Activated gamma-delta T cell (primary cell): Measurements from ENCODE around the gene MMAA.
"Not testable (repeated sequence)": the region's sequence is repeated elsewhere in the genome, so short reads cannot be mapped to it uniquely, and the experiment has no call there.

Experiments used
- DNase-seq: peaks from one replicate; lab custom pipeline; 2025; lab: John Stamatoyannopoulos, UW
- total RNA-seq, 2 donors: gene quantifications; one replicate each; lab custom pipeline; 2026; lab: John Stamatoyannopoulos, UW

Gene MMAA
- 12.6 to 13.0 reads per million in 2 donors for total RNA-seq

- DNase-seq: peak; percentile 93
Measured at GRCh38 chr4:145618932-145619638, at the start of gene MMAA. Gene MMAA, plus strand, starts transcription at chr4:145619385. Its CDS starts 19,755 bp downstream, at chr4:145639140.

- DNase-seq: not testable (repeated sequence)
Measured at GRCh38 chr4:145574546-145574945, 44.6 kb upstream of the MMAA start.

DNA sequence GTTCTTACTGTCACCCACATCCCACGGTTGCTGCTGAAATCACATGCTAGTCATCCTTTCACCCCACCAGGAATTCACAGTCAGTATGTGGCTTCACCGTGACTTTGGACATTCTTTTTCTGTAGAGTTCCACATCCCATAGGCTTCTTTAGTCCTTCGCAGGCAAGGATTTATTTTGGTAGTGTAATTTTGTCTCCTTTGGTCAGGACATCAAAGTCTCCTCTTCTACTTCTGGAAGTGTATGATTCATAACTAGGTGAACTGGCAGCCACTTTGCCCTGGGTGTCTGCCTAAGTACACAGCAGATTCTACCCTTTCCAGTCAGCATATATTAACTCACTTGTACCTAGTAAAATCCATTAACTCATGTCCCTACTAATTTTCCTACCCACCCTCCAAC, 38.3 kb upstream of the MMAA start:
- DNase-seq: no peak

DNA sequence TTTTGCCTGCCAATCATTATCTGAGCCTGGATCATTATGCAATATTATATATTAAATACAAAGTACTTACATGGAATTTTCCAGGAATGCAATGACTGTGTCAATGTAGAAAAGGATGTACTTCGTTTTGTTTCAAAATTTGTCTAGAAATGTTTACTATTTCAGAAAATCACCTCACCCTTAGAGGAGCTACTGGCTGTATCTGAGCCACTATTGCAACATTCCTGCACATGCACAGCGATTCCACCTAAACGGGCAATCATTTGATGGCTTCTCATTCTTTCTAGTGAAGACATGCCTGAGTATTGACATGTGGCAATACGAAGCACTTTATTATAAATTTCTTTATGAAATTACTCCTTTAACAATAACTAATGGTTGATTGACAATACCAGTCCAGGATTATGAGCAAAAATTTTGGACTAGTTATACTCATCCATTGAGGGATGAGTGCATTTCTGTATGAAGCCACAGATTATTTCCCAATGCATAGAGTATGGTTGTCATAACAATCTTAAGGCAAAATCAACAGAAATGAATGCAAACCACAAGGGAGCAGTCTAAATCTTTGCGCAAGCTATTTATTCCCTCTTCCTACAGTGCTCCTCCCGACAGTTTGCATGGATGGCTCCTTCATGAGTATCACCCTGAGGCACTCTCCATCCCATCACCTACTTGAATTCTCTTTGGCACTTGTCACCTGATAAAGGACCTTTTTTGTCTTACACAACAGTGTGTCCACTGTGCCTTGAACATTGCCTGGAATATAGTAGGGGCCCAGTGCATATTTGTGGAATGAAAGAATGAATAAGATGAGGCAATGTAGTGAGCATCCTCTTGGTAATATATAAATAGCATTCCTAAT, 35.8 kb upstream of the MMAA start:
- DNase-seq: no peak

DNA sequence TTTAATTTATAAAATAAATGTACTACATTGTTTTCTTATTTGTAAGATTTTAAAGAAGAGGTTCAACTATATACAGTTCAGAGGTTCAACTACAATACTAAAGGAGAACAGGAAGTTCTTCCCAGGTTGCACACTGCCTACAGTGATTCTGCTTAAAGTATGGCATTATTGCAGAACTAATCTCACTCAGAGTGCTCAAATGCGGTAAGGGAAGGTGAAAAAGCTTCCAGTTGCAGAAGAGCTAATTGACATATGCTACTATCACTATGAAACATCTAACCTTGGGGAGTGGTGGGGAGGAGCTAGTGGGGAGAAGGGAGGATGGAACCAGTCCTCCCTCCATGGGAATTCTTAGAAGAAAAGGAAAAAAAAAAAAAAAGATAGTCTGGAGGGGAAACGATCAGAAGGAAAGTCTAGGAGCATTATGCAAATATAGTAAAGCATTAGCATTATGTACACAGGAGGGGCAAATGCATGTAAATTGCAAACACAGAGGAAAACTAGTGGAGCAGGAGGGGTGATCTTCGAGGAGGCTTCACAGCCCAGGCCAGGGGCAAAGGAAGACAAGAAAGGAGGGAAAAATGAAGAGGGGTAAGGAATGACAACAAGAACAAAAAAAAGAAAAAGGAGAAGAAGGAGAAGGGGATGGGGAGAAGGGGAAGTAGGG, 32.0 kb upstream of the MMAA start:
- DNase-seq: no peak

GRCh38 chr4:145589381-145589780, 29.8 kb upstream of the MMAA start:
- not testable (repeated sequence) for DNase-seq

DNA sequence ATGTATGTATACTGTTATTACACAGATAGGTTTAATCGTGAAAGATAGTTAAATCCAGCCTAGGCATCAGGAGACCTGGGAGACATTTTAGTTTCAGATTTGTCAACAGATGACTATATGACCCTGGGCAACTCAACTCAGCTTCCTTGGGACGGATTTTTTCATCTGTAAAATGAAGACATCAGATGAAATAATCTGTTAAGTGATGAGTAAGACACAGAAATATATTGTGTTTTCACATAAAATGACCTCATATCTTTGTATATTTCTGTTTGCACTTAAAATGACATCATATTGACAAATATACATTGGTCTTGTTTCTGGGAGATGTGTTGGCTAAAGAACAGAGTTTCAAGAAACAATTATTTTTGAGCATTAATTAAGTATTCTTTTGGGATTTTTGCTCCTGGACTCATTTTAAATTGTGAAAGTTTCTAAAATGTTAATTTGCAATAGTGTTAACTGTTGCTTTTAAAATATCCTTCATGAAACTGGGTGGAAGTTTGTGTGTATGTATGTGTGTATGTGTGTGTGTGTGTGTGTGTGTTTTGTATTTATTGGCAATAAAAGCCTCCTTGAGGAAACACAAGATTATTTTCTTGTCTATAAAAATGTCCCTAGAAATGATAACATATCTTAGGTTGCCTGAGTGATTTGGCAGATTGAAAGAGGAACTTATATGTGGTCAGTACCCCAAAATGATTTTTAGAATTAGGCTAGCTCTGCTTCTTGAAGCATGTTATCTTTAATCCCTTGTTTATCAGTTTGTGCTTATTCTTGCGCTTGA, 29.1 kb upstream of the MMAA start:
- DNase-seq: no peak

- DNase-seq: no peak
Measured at GRCh38 chr4:145602129-145602760, 16.9 kb upstream of the MMAA start.

DNA sequence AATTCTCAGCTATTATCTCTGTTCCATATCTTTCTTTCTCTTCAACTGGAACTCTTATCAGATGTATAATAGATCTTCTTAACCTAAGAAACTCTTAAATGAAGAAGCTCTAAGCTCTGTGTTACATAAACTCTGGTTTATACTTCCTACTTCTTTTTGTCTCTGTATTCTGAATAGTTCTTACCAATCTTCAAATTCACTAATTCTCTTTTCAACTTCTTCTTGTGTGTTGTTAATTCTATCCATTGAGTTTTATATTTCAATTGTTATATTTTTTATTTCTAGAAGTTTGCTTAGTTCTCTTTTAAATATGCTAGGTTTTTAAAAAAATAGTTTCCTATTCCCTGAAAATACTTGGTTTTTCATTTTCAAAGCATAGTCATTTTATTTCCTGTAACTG, 13.2 kb upstream of the MMAA start:
- DNase-seq: no peak

DNA sequence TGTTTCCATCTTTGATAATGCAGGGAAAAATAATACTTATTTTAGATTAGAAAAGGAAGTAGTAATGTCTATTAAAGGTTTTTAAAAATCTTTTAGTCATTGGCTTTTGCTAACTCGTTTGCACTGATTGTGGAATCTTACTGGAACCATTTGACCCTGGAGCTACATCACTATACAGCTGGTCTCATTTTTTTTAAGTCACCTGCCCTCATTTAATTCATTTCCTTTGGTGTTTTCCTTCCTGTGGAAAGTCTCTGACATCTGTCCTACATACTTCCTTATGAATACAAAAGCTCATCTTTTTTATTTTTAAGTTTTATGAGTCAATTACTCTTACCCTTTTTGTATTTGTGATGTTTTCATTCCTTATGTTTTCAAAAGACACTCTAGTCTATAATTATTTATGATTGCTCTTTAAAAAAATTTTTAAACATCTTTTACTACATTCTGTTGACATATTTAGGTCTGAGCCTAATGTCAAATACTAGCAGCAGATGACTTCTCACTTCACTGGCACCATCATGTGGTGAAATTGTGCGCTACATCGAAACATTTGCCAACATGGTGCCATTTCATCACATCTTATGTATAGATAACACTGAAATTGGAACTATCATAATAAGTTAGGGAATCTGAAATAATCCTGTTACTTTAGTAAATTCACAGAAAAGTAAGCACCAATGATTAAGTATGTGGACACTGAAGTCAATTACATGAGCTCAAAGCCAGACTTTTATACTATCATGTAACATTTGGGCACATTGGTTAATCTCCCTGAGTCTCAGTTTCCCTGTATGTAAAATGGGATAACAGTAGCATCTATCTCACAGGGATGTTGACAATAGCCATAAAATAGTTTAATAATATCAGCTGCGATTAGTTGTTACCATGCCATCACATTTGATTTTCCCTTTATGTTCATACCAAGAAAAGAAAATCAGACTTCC, 9.4 kb upstream of the MMAA start:
- no peak for DNase-seq

DNA sequence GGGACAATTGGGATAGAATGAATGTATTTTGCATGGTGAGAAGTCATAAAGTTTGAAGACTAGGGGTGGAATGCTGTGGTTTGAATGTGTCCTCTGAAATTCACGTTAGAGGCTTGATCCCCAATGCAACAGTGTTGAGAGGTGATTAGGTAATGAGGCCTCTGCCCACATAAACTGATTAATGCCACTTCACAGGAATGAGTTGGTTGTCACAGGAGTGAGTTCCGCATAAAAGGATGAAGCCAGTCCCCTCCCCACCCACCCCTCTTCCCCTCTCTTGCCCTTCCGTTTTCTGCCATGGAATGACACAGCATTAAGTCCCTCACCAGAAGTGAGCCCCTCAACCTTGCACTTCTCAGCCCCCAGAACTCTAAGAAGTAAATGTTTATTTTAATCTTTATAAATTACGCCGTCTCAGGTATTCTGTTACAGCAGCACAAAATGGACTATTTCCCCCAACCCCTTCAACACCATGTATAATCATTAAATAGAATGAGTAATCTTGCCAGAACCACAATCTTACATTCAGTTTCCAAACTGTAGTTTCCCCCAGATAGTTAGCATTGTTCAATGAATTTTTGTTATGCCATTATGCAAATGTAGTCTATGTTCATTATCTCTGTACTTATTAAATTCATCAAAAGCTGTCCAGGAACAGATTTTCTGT, 5.5 kb upstream of the MMAA start:
- DNase-seq: no peak

- DNase-seq: no peak
Measured at GRCh38 chr4:145614233-145614610, 5.0 kb upstream of the MMAA start.

- no peak for DNase-seq
Measured at GRCh38 chr4:145618210-145618931, 814 bp upstream of the MMAA start.

DNA sequence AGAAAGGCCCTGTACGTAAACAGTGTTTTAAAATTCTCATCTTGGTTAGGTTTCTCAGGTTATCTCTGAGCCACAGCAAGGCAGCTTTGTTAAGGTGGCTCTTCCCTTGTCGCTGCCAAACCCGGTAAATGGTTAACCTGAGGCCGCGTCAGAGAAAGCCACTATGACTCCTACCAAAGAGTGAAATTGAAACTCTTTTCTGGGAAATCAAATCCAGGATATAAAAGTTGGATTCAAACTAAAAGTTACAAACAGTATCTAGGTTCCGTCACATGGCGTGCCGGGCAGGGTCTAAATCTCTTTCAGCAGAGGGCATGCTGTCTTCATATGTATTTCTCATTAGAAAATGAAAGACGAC, 433 bp downstream of the MMAA start:
- no peak for DNase-seq

DNA sequence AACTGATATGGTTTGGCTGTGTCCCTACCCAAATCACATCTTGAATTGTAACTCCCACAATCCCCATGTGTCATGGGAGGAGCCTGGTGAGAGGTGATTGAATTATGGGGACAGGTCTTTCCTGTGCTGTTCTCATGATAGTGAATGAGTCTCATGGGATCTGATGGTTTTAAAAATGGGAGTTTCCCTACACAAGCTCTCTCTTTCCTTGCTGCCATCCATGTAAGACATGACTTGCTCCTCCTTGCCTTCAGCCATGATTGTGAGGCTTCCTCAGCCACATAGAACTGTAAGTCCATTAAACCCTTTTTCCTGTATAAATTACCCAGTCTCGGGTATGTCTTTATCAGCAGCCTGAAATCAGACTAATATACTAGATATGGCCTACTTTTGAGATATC, 2.9 kb downstream of the MMAA start:
- DNase-seq: not testable (repeated sequence)

- DNase-seq: no peak
Measured at GRCh38 chr4:145623831-145624230, 4.6 kb downstream of the MMAA start.

GRCh38 chr4:145625677-145626622, 6.8 kb downstream of the MMAA start:
- no peak for DNase-seq

- DNase-seq: no peak
Measured at GRCh38 chr4:145626623-145626982, 7.4 kb downstream of the MMAA start.
